ENCODE results near the gene PNP.

- no peak for TF ChIP-seq POLR2A (IDR thresholded peaks at IDR 0.05)
- TF ChIP-seq, protein P1, sequence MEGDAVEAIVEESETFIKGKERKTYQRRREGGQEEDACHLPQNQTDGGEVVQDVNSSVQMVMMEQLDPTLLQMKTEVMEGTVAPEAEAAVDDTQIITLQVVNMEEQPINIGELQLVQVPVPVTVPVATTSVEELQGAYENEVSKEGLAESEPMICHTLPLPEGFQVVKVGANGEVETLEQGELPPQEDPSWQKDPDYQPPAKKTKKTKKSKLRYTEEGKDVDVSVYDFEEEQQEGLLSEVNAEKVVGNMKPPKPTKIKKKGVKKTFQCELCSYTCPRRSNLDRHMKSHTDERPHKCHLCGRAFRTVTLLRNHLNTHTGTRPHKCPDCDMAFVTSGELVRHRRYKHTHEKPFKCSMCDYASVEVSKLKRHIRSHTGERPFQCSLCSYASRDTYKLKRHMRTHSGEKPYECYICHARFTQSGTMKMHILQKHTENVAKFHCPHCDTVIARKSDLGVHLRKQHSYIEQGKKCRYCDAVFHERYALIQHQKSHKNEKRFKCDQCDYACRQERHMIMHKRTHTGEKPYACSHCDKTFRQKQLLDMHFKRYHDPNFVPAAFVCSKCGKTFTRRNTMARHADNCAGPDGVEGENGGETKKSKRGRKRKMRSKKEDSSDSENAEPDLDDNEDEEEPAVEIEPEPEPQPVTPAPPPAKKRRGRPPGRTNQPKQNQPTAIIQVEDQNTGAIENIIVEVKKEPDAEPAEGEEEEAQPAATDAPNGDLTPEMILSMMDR (IDR thresholded peaks at IDR 0.05): no peak
Measured at GRCh38 chr14:20436363-20436755, 32.8 kb upstream of the PNP start.

All from stomach (tissue), 4 donors.